ENCODE results near the gene EVA1C.
"Not testable (repeated sequence)": the region's sequence is repeated elsewhere in the genome, so short reads cannot be mapped to it uniquely, and the experiment has no call there.

- not testable (repeated sequence) for TF ChIP-seq POLR2A, CTCF (IDR thresholded peaks at IDR 0.05)
These were observed 38.6 kb downstream of the EVA1C start for GRCh38 chr21:32450881-32451701.

All from ovary (tissue), 3 donors.